Activated effector memory CD4-positive, alpha-beta T cell treated with Interleukin-2 at 50 U/mL for 16 hours (primary cell): ENCODE results near the gene SLC43A2.

ENCODE experiments used
- DNase-seq: peaks from one replicate; pipeline ENCODE4 v3.0.0-alpha.2; 2020

The SLC43A2 gene

GRCh38 chr17:1560858-1561355 is 67.7 kb downstream of the SLC43A2 start:
- DNase-seq: no peak

GRCh38 chr17:1560101-1560857 is 68.4 kb downstream of the SLC43A2 start:
- DNase-seq: no peak

- DNase-seq: no peak
Measured at GRCh38 chr17:1559047-1560043, 69.3 kb downstream of the SLC43A2 start.

GRCh38 chr17:1558401-1558800 is 70.2 kb downstream of the SLC43A2 start:
- DNase-seq: no peak

GRCh38 chr17:1557355-1558095 is 71.1 kb downstream of the SLC43A2 start:
- DNase-seq: no peak

GRCh38 chr17:1555651-1556471 is 72.8 kb downstream of the SLC43A2 start:
- DNase-seq: no peak

- no peak for DNase-seq
Measured at GRCh38 chr17:1554751-1555540, 73.7 kb downstream of the SLC43A2 start.

- no peak for DNase-seq
Measured at GRCh38 chr17:1553354-1554266, 75.0 kb downstream of the SLC43A2 start.

GRCh38 chr17:1552932-1553331 is 75.7 kb downstream of the SLC43A2 start:
- no peak for DNase-seq

GRCh38 chr17:1551741-1552140 is 76.9 kb downstream of the SLC43A2 start:
- no peak for DNase-seq

GRCh38 chr17:1548032-1548431 is 80.6 kb downstream of the SLC43A2 start:
- no peak for DNase-seq

GRCh38 chr17:1546292-1546922 is 82.2 kb downstream of the SLC43A2 start:
- no peak for DNase-seq

- DNase-seq: no peak
Measured at GRCh38 chr17:1545618-1546017, 83.0 kb downstream of the SLC43A2 start.

GRCh38 chr17:1542316-1542715 is 86.3 kb downstream of the SLC43A2 start:
- DNase-seq: no peak

GRCh38 chr17:1541367-1541904 is 87.2 kb downstream of the SLC43A2 start:
- no peak for DNase-seq

GRCh38 chr17:1539811-1540210 is 88.8 kb downstream of the SLC43A2 start:
- no peak for DNase-seq

GRCh38 chr17:1535737-1536136 is 92.9 kb downstream of the SLC43A2 start:
- no peak for DNase-seq

GRCh38 chr17:1533661-1534325 is 94.8 kb downstream of the SLC43A2 start:
- no peak for DNase-seq
